ENCODE measurements around the gene HLCS. TPM values are rescaled to one million over a fixed set of nuclear protein-coding genes. Genes with fewer than 3 reads are reported as not detected.

HLCS gene
- polyA plus RNA-seq, 1 donor (not counting 4 experiments of a cell fraction or from before 2014, with no cell fraction given): 11.5 TPM

GRCh38 chr21:36744560-36745231 is 221.8 kb downstream of the HLCS start:
- peaks cover 3% of the 10 kb centered on the region for H3K4me1 ChIP-seq (ENCODE audit: control insufficient read depth, extremely low read depth, insufficient read depth, low read length)
- FAIRE-seq: no peak

DNA sequence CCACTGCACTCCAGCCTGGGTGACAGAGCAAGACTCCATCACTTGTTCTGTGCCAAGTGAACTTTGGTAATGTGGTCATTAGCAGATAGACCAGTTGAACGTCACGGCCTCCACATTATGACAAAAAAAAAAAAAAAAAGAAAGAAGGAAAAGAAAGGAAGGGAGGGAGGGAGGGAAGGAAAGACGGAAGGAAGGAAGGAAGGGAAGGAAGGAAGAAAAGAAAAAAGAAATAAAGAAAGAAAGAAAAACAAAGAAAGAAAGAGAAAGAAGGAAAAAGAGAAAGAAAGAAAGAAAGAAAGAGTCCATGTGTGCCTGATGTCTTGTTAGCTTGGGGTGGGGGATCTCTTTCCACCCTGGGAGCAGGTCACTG is 222.3 kb downstream of the HLCS start:
- no peak overlapping the region for H2AFZ ChIP-seq (ENCODE audit: control insufficient read depth, low read length)
- no peak overlapping the region for H3K9ac ChIP-seq (ENCODE audit: control insufficient read depth, extremely low read depth, insufficient read depth, low read length)
- peaks cover 53% of the 10 kb centered on the region for H3K27me3 ChIP-seq (ENCODE audit: control insufficient read depth, extremely low read depth, insufficient read depth, low read length)
- H3K9me3 ChIP-seq (ENCODE audit: control insufficient read depth, low read depth, low read length): no peaks in the 10 kb centered on the region
- peaks cover 3% of the 10 kb centered on the region for H3K4me1 ChIP-seq (ENCODE audit: control insufficient read depth, extremely low read depth, insufficient read depth, low read length)
- DNase-seq (ENCODE audit: low read depth, low spot score) (no peak), FAIRE-seq (no peak)
- dilution Hi-C loops (cut with MboI; ENCODE audit: extremely low pct_ligation_motif_present, low sequenced_read_pairs): no loop called here
- TF ChIP-seq EZH2 (IDR thresholded peaks at IDR 0.05; ENCODE audit: low read length): no peak
- TF ChIP-seq, protein P1, sequence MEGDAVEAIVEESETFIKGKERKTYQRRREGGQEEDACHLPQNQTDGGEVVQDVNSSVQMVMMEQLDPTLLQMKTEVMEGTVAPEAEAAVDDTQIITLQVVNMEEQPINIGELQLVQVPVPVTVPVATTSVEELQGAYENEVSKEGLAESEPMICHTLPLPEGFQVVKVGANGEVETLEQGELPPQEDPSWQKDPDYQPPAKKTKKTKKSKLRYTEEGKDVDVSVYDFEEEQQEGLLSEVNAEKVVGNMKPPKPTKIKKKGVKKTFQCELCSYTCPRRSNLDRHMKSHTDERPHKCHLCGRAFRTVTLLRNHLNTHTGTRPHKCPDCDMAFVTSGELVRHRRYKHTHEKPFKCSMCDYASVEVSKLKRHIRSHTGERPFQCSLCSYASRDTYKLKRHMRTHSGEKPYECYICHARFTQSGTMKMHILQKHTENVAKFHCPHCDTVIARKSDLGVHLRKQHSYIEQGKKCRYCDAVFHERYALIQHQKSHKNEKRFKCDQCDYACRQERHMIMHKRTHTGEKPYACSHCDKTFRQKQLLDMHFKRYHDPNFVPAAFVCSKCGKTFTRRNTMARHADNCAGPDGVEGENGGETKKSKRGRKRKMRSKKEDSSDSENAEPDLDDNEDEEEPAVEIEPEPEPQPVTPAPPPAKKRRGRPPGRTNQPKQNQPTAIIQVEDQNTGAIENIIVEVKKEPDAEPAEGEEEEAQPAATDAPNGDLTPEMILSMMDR (optimal IDR thresholded peaks at IDR 0.05 in 1 of 3, IDR thresholded peaks at IDR 0.05 in 1 of 3, conservative IDR thresholded peaks at IDR 0.05 in 1 of 3; ENCODE audit: extremely low read depth in 1 of 3, insufficient read depth in 2 of 3, low read length in 3 of 3): no peak
- no peaks in the 10 kb centered on the region for H3K79me2 ChIP-seq (ENCODE audit: control insufficient read depth, insufficient read depth, low read length)
- no peaks in the 10 kb centered on the region for H3K36me3 ChIP-seq (ENCODE audit: control insufficient read depth in 2 of 2, extremely low read depth in 1 of 2, insufficient read depth in 2 of 2, low read length in 2 of 2)
- H4K20me1 ChIP-seq (ENCODE audit: control insufficient read depth, extremely low read depth, insufficient read depth, low read length): no peaks in the 10 kb centered on the region
- no peaks in the 10 kb centered on the region for H3K9me1 ChIP-seq (ENCODE audit: control insufficient read depth, extremely low read depth, insufficient read depth, low read length)
- H3K27ac ChIP-seq (ENCODE audit: control insufficient read depth, insufficient read depth, low read length): no peak overlapping the region
- no peak overlapping the region for H3K4me3 ChIP-seq (ENCODE audit: control insufficient read depth in 2 of 3, extremely low read depth in 1 of 3, insufficient read depth in 2 of 3, low read depth in 1 of 3, low read length in 3 of 3)
- H3K4me2 ChIP-seq (ENCODE audit: control insufficient read depth, extremely low read depth, insufficient read depth, low read depth, low read length): no peak overlapping the region

More at GRCh38 chr21:36744560-36745231, 221.8 kb downstream of the HLCS start:
- Histone ChIP-seq H3K9me3 (ENCODE audit: control insufficient read depth, low read depth, low read length) (no peaks in the 10 kb centered on the region), H3K9me1 (ENCODE audit: control insufficient read depth, extremely low read depth, insufficient read depth, low read length) (no peaks in the 10 kb centered on the region), H3K4me2 (ENCODE audit: control insufficient read depth, extremely low read depth, insufficient read depth, low read depth, low read length) (no peak overlapping the region), H3K79me2 (ENCODE audit: control insufficient read depth, insufficient read depth, low read length) (no peaks in the 10 kb centered on the region), H3K36me3 (ENCODE audit: control insufficient read depth in 2 of 2, extremely low read depth in 1 of 2, insufficient read depth in 2 of 2, low read length in 2 of 2) (no peaks in the 10 kb centered on the region), H3K9ac (ENCODE audit: control insufficient read depth, extremely low read depth, insufficient read depth, low read length) (no peak overlapping the region), H3K4me3 (ENCODE audit: control insufficient read depth in 2 of 3, extremely low read depth in 1 of 3, insufficient read depth in 2 of 3, low read depth in 1 of 3, low read length in 3 of 3) (no peak overlapping the region), H4K20me1 (ENCODE audit: control insufficient read depth, extremely low read depth, insufficient read depth, low read length) (no peaks in the 10 kb centered on the region), H3K27ac (ENCODE audit: control insufficient read depth, insufficient read depth, low read length) (no peak overlapping the region), H2AFZ (ENCODE audit: control insufficient read depth, low read length) (no peak overlapping the region), H3K27me3 (ENCODE audit: control insufficient read depth, extremely low read depth, insufficient read depth, low read length) (peaks cover 53% of the 10 kb centered on the region)
- no peak for DNase-seq (ENCODE audit: low read depth, low spot score)
- no peak for TF ChIP-seq EZH2 (IDR thresholded peaks at IDR 0.05; ENCODE audit: low read length)
- TF ChIP-seq, protein P1 (optimal IDR thresholded peaks at IDR 0.05 in 1 of 3, IDR thresholded peaks at IDR 0.05 in 1 of 3, conservative IDR thresholded peaks at IDR 0.05 in 1 of 3; ENCODE audit: extremely low read depth in 1 of 3, insufficient read depth in 2 of 3, low read length in 3 of 3): no peak
- dilution Hi-C loops (cut with MboI; ENCODE audit: extremely low pct_ligation_motif_present, low sequenced_read_pairs): no loop called here
